Activated CD4-positive, alpha-beta T cell treated with anti-CD3 and anti-CD28 coated beads for 1 hour (primary cell): Measurements from ENCODE around the gene RPL13A.

Source experiments
- DNase-seq: peaks from one replicate; pipeline ENCODE4 v3.0.0-alpha.2; 2020

The RPL13A gene

GRCh38 chr19:49512970-49513745 is 25.8 kb downstream of the RPL13A start:
- DNase-seq = no peak

GRCh38 chr19:49513746-49514118 is 26.3 kb downstream of the RPL13A start:
- no peak for DNase-seq

GRCh38 chr19:49514151-49514550 is 26.7 kb downstream of the RPL13A start:
- no peak for DNase-seq

DNA sequence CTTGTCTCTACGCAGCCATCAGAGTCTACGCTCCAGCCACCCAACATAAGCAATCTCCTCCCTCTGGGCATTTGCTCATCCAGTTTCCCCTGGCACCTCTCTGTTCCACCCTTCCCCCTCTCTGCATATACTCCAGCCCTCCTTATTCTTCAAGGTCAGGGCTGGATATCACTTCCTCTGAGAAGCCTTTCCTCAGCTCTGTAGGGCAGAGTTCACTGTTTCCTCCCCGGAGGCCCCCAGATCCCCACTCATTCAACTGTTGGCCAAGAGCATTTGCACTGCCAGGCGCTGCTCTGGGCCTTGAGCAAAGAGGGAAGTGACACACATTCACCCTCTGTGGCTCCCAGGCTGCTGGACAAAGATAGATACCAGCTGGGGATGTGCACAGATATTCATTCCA is 28.4 kb downstream of the RPL13A start:
- DNase-seq = no peak

GRCh38 chr19:49518033-49518432 is 30.6 kb downstream of the RPL13A start:
- DNase-seq = no peak

- no peak for DNase-seq
Observed at GRCh38 chr19:49520705-49521319, 33.4 kb downstream of the RPL13A start.

GRCh38 chr19:49524812-49525455 is 37.5 kb downstream of the RPL13A start:
- DNase-seq = no peak

- no peak for DNase-seq
Observed at GRCh38 chr19:49528211-49528771, 40.9 kb downstream of the RPL13A start.

- DNase-seq = no peak
Observed at GRCh38 chr19:49530708-49531107, 43.3 kb downstream of the RPL13A start.

- DNase-seq = peak; percentile 74
Observed at GRCh38 chr19:49533551-49534488, 46.4 kb downstream of the RPL13A start.

GRCh38 chr19:49534632-49535385 is 47.4 kb downstream of the RPL13A start:
- no peak for DNase-seq

GRCh38 chr19:49536921-49537462 is 49.6 kb downstream of the RPL13A start:
- no peak for DNase-seq

DNA sequence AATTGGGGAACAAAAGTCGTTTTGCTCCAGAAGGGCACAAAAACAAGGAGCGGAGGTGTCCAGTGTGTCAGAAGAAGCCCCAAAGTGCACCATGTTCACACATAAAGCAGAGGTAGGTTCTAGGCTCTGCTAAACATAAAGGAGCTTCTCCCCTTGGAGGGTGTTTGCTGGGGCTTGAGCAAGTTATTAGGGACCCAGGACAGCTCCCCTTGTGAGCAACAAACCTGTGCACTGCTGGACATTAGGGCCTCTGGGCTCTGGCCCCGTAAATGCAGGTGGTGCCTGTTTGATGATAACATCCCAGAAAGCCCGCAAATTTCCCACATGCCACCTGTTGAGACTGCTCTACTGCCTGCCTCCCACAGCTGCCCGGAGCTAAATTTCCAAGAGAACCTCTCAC is 51.2 kb downstream of the RPL13A start:
- no peak for DNase-seq

DNA sequence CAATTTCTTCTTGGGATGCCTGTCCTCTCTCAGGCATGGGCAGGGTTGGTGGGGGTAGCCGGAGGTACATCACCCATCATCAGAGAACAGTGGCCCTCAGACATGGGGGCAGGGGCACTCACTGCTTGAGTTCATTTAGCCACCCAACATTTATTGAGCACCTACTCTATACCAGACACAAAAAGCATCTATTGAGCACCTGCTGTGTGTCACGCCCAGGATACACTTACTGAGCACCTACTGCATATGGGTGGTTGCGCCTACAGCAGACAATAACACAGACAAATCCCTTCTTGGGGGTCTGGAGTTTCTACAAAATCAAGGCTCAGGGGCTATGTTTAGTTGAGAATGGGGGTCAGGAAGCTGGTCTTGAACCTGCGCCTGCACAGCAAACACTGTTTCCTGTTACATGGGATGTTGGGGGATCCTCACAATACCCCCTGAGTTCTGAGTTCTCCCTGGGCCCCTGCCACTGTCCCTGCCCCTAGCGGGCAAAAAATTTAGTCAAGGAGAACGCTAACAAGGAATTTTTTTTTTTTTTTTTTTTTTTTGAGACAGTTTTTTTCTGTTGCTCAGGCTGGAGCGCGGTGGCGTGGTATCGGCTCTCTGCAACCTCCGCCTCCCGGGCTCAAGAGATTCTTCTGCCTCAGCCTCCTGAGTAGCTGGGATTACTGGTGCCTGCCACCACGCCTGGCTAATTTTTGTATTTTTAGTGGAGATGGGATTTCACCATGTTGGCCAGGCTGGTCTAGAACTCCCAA is 52.0 kb downstream of the RPL13A start:
- no peak for DNase-seq
